GM12878 (cell line): ENCODE data around the gene FGF1. TPM values are rescaled to one million over a fixed set of nuclear protein-coding genes. Genes with fewer than 3 reads are reported as not detected.

Source experiments
- ATAC-seq: fragments of 200-7000 bp; cut with Tn5 transposase; 3 replicates; pipeline ENCODE4 v1.9.1; 2020; ENCODE audit warnings: mild to moderate bottlenecking, moderate library complexity
- BruUV-seq: library from RNA; stranded (reverse); fragments of 400-500 nt; replicated peaks from 2 replicates; lab custom pipeline; 2021; lab: Mats Ljungman, UMichigan
- CTCF ChIA-PET: fragments of 300-600 bp; sonication (Branson Sonifier 250); formaldehyde crosslinking; extraction: SDS; loops from one replicate; lab custom pipeline; 2021; ENCODE audit warnings: inconsistent platforms; lab: Yijun Ruan, JAX
- POLR2A ChIA-PET: fragments of 350-600 bp; formaldehyde crosslinking; extraction: SDS; loops from one replicate; lab custom pipeline; 2021; ENCODE audit warnings: inconsistent platforms; lab: Charles Lee
- RAD21 ChIA-PET: fragments of 300-600 bp; sonication (Branson Sonifier 250); formaldehyde crosslinking; loops from one replicate; lab custom pipeline; 2023; ENCODE audit warnings: antibody characterized with exemption; ENCODE audit not compliant: unreplicated experiment; lab: Charles Lee
- SMC1A ChIA-PET: fragments of 300-600 bp; sonication (Branson Sonifier 250); formaldehyde crosslinking; loops from one replicate; lab custom pipeline; 2023; ENCODE audit not compliant: unreplicated experiment, uncharacterized antibody; lab: Charles Lee
- DNase-seq: peaks from one replicate; pipeline ENCODE4 v3.0.0-alpha.2; 2011; ENCODE audit warnings: low read depth, low spot score
- FAIRE-seq: peaks from 3 replicates; lab custom pipeline; 2011; peaks lifted over from hg19 to GRCh38; lab: Jason Lieb, UNC
- H2AFZ ChIP-seq: 2 replicates; pipeline ENCODE4 v1.6.0; 2011; ENCODE audit warnings: low read depth, low read length, control low read depth; ENCODE audit not compliant: control insufficient read depth
- H3K27ac ChIP-seq: 2 replicates; pipeline ENCODE4 v1.5.1; 2011; ENCODE audit warnings: control low read depth; ENCODE audit not compliant: control insufficient read depth, insufficient read depth
- H3K27me3 ChIP-seq, 2 experiments: replicated peaks in 1 of 2; 2 replicates each; pipeline versions ENCODE4 v1.6.0 to v1.6.1; 2011; ENCODE audit warnings: low read length in 1 of 2; ENCODE audit not compliant: control insufficient read depth in 2 of 2, insufficient read depth in 2 of 2
- H3K36me3 ChIP-seq, 2 experiments: 2 replicates each; pipeline ENCODE4 v1.5.1; 2011; ENCODE audit warnings: low read length in 1 of 2; ENCODE audit not compliant: control insufficient read depth in 2 of 2, insufficient read depth in 2 of 2
- H3K4me1 ChIP-seq: 2 replicates; pipeline ENCODE4 v1.6.1; 2011; ENCODE audit warnings: mild to moderate bottlenecking, low read length, moderate library complexity, mixed read lengths; ENCODE audit not compliant: control insufficient read depth, insufficient read depth
- H3K4me2 ChIP-seq: 2 replicates; pipeline ENCODE4 v1.6.0; 2011; ENCODE audit warnings: control low read depth; ENCODE audit not compliant: control insufficient read depth, insufficient read depth
- H3K4me3 ChIP-seq: fragments of 200-600 bp; sonication (generic); 2 replicates; pipeline ENCODE4 v1.5.1; 2016
- H3K79me2 ChIP-seq: 2 replicates; pipeline ENCODE4 v1.6.0; 2011; ENCODE audit warnings: low read length; ENCODE audit not compliant: control insufficient read depth, insufficient read depth
- H3K9ac ChIP-seq: 2 replicates; pipeline ENCODE4 v1.8.0; 2011; ENCODE audit warnings: low read length, control low read depth, mixed read lengths; ENCODE audit not compliant: control insufficient read depth, insufficient read depth
- H3K9me3 ChIP-seq: replicated peaks from 3 replicates; pipeline ENCODE4 v1.5.1; 2011; ENCODE audit warnings: mild to moderate bottlenecking, low read length; ENCODE audit not compliant: control insufficient read depth, insufficient read depth
- H4K20me1 ChIP-seq: 2 replicates; pipeline ENCODE4 v1.6.0; 2011; ENCODE audit not compliant: control insufficient read depth, insufficient read depth
- EED ChIP-seq: sonication (generic); IDR thresholded peaks from 2 replicates; pipeline ENCODE4 v1.6.1; 2016; ENCODE audit warnings: antibody characterized with exemption, low read depth
- EGR1 ChIP-seq, 2 experiments: IDR thresholded peaks; 1 replicate in 1 of 2; 2 replicates in 1 of 2; pipeline ENCODE4 v1.6.1; 2011 to 2012; ENCODE audit warnings: low read depth in 2 of 2, low read length in 2 of 2, borderline replicate concordance in 1 of 2, mild to moderate bottlenecking in 1 of 2, moderate library complexity in 1 of 2
- FOS ChIP-seq: IDR thresholded peaks from 3 replicates; pipeline ENCODE4 v1.6.1; 2011; ENCODE audit warnings: borderline replicate concordance; ENCODE audit not compliant: insufficient read length; ENCODE audit errors: extremely low read depth
- IRF5 ChIP-seq: fragments of 450-650 bp; IDR thresholded peaks from 2 replicates; pipeline ENCODE4 v1.6.1; 2017; ENCODE audit warnings: borderline replicate concordance
- KDM1A ChIP-seq: fragments of 200-600 bp; sonication (generic); IDR thresholded peaks from 2 replicates; pipeline ENCODE4 v1.6.1; 2016; ENCODE audit warnings: borderline replicate concordance
- LARP7 ChIP-seq: fragments of 450-650 bp; IDR thresholded peaks from 2 replicates; pipeline ENCODE4 v1.6.1; 2017; ENCODE audit warnings: mild to moderate bottlenecking
- MTA2 ChIP-seq: fragments of 450-650 bp; IDR thresholded peaks from 2 replicates; pipeline ENCODE4 v1.6.1; 2016; ENCODE audit warnings: low read depth, mild to moderate bottlenecking, moderate library complexity
- NFIC ChIP-seq: IDR thresholded peaks from 2 replicates; pipeline ENCODE4 v1.6.1; 2012; ENCODE audit warnings: low read depth, mild to moderate bottlenecking, inconsistent platforms, low read length, moderate library complexity
- NR2C1 ChIP-seq: fragments of 450-650 bp; IDR thresholded peaks from 2 replicates; pipeline ENCODE4 v1.6.1; 2017; ENCODE audit warnings: antibody characterized with exemption, mild to moderate bottlenecking, moderate library complexity
- PAX8 ChIP-seq: fragments of 450-650 bp; IDR thresholded peaks from 2 replicates; pipeline ENCODE4 v1.6.1; 2017; ENCODE audit warnings: mild to moderate bottlenecking, moderate library complexity
- SKIL ChIP-seq: fragments of 450-650 bp; IDR thresholded peaks from 2 replicates; pipeline ENCODE4 v1.6.1; 2017; ENCODE audit warnings: mild to moderate bottlenecking, low read depth, inconsistent platforms; ENCODE audit not compliant: poor library complexity, severe bottlenecking
- SMC3 ChIP-seq: IDR thresholded peaks from 2 replicates; pipeline ENCODE4 v1.6.1; 2011; ENCODE audit warnings: low read length, improper control_type of control experiment, borderline replicate concordance
- ZNF384 ChIP-seq: IDR thresholded peaks from 2 replicates; pipeline ENCODE4 v1.6.1; 2012; ENCODE audit warnings: low read depth, mild to moderate bottlenecking, low read length, improper control_type of control experiment, borderline replicate concordance
- ZNF622 ChIP-seq: fragments of 450-650 bp; IDR thresholded peaks from 2 replicates; pipeline ENCODE4 v1.6.1; 2017; ENCODE audit warnings: mild to moderate bottlenecking, inconsistent platforms
- WGBS: methylation state at CpG from one replicate; pipeline ENCODE4 v1.1.6; 2016; ENCODE audit warnings: low lambda C conversion rate; ENCODE audit not compliant: insufficient replicate concordance, insufficient coverage; ENCODE audit errors: missing lambda C conversion rate; 5-methylcytosine and 5-hydroxymethylcytosine counted together
- in situ Hi-C: fragments of 300-500 bp; cut with MboI; formaldehyde crosslinking; loops from 9 replicates; pipeline ENCODE4 v1.14.3; 2018; ENCODE audit warnings: mixed read lengths
- intact Hi-C: fragments of 100-400 bp; cut with micrococcal nuclease; formaldehyde crosslinking; loops from one replicate; pipeline ENCODE4 v1.14.2; 2022; ENCODE audit not compliant: unreplicated experiment
- polyA plus RNA-seq, 11 experiments: library from polyadenylated mRNA; depleted of rRNA in 4 of 11; unstranded in 6 of 11; stranded (reverse) in 5 of 11; fragments of >200 nt; fragmentation: Nextera tagmentation in 4 of 11; fragmentation: Illumina TruSeq in 1 of 11; extraction: Ambion mirVana in 4 of 11; extraction: Trizol in 1 of 11; gene quantifications; 1 replicate in 1 of 11; 2 replicates in 10 of 11; pipeline versions ENCODE4 v1.2.1 to v1.2.3, GENCODE V29; 2011 to 2016; ENCODE audit warnings: inconsistent platforms in 2 of 11, missing spikeins in 2 of 11, low read depth in 1 of 11
- total RNA-seq, 4 experiments: library from RNA; depleted of rRNA in 3 of 4; stranded (reverse); fragments of >200 nt in 3 of 4; fragmentation: Illumina TruSeq in 1 of 4; extraction: Trizol in 1 of 4; gene quantifications; 2 replicates each; pipeline versions ENCODE4 v1.2.1 to v1.2.3, GENCODE V29; 2013 to 2021

FGF1 gene
- total and polyA plus RNA-seq, 10 of the 15 experiments (the other 5 are each of a cell fraction or from before 2014, with no cell fraction given): not detected

GRCh38 chr5:142725231-142726187, 39.6 kb upstream of the FGF1 start:
- CTCF ChIA-PET: interaction anchor here (1.1 to 14.0 kb wide), 2 partner anchors 152 to 155 kb away, joined by 3 to 243 read pairs; no protein-coding TSS in a partner anchor
- WGBS: 20% methylated on average over 4 of the region's 4 CpGs
- Histone ChIP-seq H3K4me3 (no peak overlapping the region), H3K79me2 (no peaks in the 10 kb centered on the region), H3K9me3 (no peaks in the 10 kb centered on the region; the same call in 2 of the 3 replicates), H3K36me3 (no peaks in the 10 kb centered on the region), H3K27me3 (no peaks in the 10 kb centered on the region), H3K27ac (no peak overlapping the region), H4K20me1 (no peaks in the 10 kb centered on the region), H3K4me1 (no peaks in the 10 kb centered on the region; the same call in 1 of the 2 replicates), H3K9ac (no peak overlapping the region), H2AFZ (no peak overlapping the region; the same call in 1 of the 2 replicates), H3K4me2 (no peak overlapping the region)
- TF ChIP-seq SMC3: no peak
- TF ChIP-seq ZNF384: no peak
- no peak for TF ChIP-seq FOS
- TF ChIP-seq MTA2: no peak
- TF ChIP-seq LARP7: no peak
- no peak for TF ChIP-seq IRF5
- no peak for TF ChIP-seq PAX8
- no peak for TF ChIP-seq SKIL
- no peak for TF ChIP-seq EED
- TF ChIP-seq KDM1A: no peak
- TF ChIP-seq NFIC: no peak
- no peak for TF ChIP-seq NR2C1
- no peak for TF ChIP-seq ZNF622
- no peak for TF ChIP-seq EGR1 (IDR thresholded peaks at IDR 0.05; ENCODE audit: borderline replicate concordance in 1 of 2, low read depth in 2 of 2, low read length in 2 of 2)
- no TSS peak for BruUV-seq
- DNase-seq (no peak), FAIRE-seq (no peak), ATAC-seq (no peak)
- RAD21 ChIA-PET: no interaction called here
- in situ Hi-C loops (no loop called here), intact Hi-C loops (no loop called here)
- SMC1A ChIA-PET: no interaction called here
- POLR2A ChIA-PET: no interaction called here
